ENCODE results near the gene TRIM4.

- no peak for TF ChIP-seq CTCF (IDR thresholded peaks at IDR 0.05)
- TF ChIP-seq POLR2A (IDR thresholded peaks at IDR 0.05) = no peak
These were observed 19.4 kb downstream of the TRIM4 start for GRCh38 chr7:99899830-99900519.

Measured in body of pancreas (tissue), 4 donors.